Spleen (tissue), 3 donors: ENCODE results near the gene FEN1.
A peak's percentile ranks its signal among the peaks of the same experiment; 100 is the strongest.

Experiments used
- POLR2A ChIP-seq, 3 donors: fragments of 450-650 bp; IDR thresholded peaks; one replicate each; pipeline ENCODE4 v1.5.1; 2017; ENCODE audit warnings: antibody characterized with exemption in 3 of 3, mild to moderate bottlenecking in 1 of 3
- POLR2AphosphoS5 ChIP-seq, 3 donors: sonication (generic); formaldehyde crosslinking; IDR thresholded peaks; one replicate each; pipeline ENCODE4 v1.5.1; 2017; ENCODE audit warnings: antibody characterized with exemption in 3 of 3

GRCh38 chr11:61816736-61817455 is 24.2 kb downstream of the FEN1 start, which contains the start of gene FADS1:
- TF ChIP-seq POLR2AphosphoS5 (IDR thresholded peaks at IDR 0.05) (peak; percentile 63 to 89 (median 84)), POLR2A (IDR thresholded peaks at IDR 0.05) (no peak)
